GM21360 (cell line): ENCODE results near the gene F7.

ENCODE experiments used
- ATAC-seq: cut with Tn5 transposase; IDR thresholded peaks from one replicate; pipeline ENCODE4 v1.9.1; 2021; ENCODE audit warnings: mild to moderate bottlenecking, moderate library complexity; ENCODE audit not compliant: unreplicated experiment

F7 gene

GRCh38 chr13:113166681-113167080 is 61.1 kb downstream of the F7 start:
- ATAC-seq, result no peak

- no peak for ATAC-seq
Measured at GRCh38 chr13:113167155-113167554, 61.6 kb downstream of the F7 start.

- no peak for ATAC-seq
Measured at GRCh38 chr13:113167575-113167974, 62.0 kb downstream of the F7 start.

- no peak for ATAC-seq
Measured at GRCh38 chr13:113168211-113168610, 62.6 kb downstream of the F7 start.

GRCh38 chr13:113169277-113170272 is 64.0 kb downstream of the F7 start:
- ATAC-seq, result no peak
